Measurements from ENCODE around the gene NUP153.

The NUP153 gene

DNA sequence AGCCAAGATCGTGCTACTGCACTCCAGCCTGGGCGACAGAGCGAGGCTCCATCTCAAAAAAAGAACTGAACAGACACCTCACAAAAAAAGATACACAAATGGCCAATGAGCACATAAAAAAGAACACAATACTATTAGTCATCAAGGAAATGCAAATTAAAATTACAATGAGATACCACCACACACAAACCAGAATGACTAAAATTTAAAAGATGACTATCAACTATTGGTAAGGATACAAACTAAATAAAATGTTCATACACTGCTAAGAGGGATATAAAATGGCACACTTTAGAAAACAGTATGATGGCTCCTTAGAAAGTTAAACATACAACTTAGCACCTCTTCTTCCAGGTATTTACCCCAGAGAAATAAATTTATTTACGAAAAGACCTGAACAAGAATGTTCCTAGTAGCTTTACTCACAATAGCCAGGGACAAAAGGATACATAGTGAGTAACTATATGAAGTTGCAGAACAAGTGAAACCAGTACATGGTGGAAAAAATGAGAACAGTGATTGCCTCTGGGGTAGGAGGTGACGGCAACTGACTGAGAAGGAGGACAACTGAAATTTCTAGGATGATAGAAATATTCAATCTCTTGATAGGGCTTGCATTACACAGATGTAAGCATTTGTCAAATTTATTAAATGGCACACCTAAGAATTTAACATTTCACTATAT lies 53.4 kb downstream of the NUP153 start:
- no peak for DNase-seq
- Histone ChIP-seq H3K18ac (ENCODE audit: low read depth in 1 of 2, low read length in 2 of 2) (no peak overlapping the region), H3K14ac (ENCODE audit: low read length in 2 of 2) (no peak overlapping the region), H3K79me1 (replicated peaks; ENCODE audit: low read length, poor library complexity, severe bottlenecking) (peaks cover 26% of the 10 kb centered on the region), H3K23ac (ENCODE audit: low read length in 2 of 2) (no peak overlapping the region), H3K9ac (ENCODE audit: low read length) (no peak overlapping the region), H3K27ac (ENCODE audit: low read length, poor library complexity, severe bottlenecking) (no peak overlapping the region), H3K27me3 (ENCODE audit: control insufficient read depth in 1 of 2, insufficient read depth in 1 of 2, low read length in 2 of 2) (no peaks in the 10 kb centered on the region), H2BK120ac (ENCODE audit: low read depth, low read length) (no peak overlapping the region), H4K8ac (ENCODE audit: low read length) (no peak overlapping the region), H3K4me1 (ENCODE audit: control insufficient read depth, insufficient read depth, low read depth, low read length) (no peaks in the 10 kb centered on the region), H3K4ac (ENCODE audit: low read depth in 1 of 2, low read length in 2 of 2) (no peak overlapping the region), H2BK12ac (ENCODE audit: low read length in 2 of 2) (no peak overlapping the region), H3K36me3 (ENCODE audit: control insufficient read depth in 1 of 2, insufficient read depth in 2 of 2, low read depth in 1 of 2, low read length in 2 of 2) (peaks cover 16 to 76% of the 10 kb centered on the region in 2 experiments), H2AFZ (ENCODE audit: low read depth, low read length) (no peak overlapping the region), H2AK5ac (ENCODE audit: low read length, severe bottlenecking) (no peak overlapping the region), H2BK5ac (ENCODE audit: low read depth, low read length, poor library complexity, severe bottlenecking) (no peak overlapping the region), H3K4me3 (ENCODE audit: insufficient read depth in 1 of 2, low read depth in 1 of 2, low read length in 2 of 2) (no peak overlapping the region), H4K91ac (ENCODE audit: low read length) (no peak overlapping the region), H3K9me3 (ENCODE audit: control insufficient read depth, low read length) (no peaks in the 10 kb centered on the region), H3K4me2 (ENCODE audit: low read length, poor library complexity, severe bottlenecking) (no peak overlapping the region), H2BK15ac (ENCODE audit: low read depth, poor library complexity, severe bottlenecking) (no peak overlapping the region)
- WGBS: 67% methylated on average over 3 of the region's 5 CpGs

GRCh38 chr6:17650656-17651309 lies 55.9 kb downstream of the NUP153 start:
- H2AFZ ChIP-seq (ENCODE audit: low read depth, low read length): no peak overlapping the region
- H2BK120ac ChIP-seq (ENCODE audit: low read depth, low read length): no peak overlapping the region
- H3K27ac ChIP-seq (ENCODE audit: low read length, poor library complexity, severe bottlenecking): no peak overlapping the region
- no peaks in the 10 kb centered on the region for H3K27me3 ChIP-seq (ENCODE audit: control insufficient read depth in 1 of 2, insufficient read depth in 1 of 2, low read length in 2 of 2)
- no peak overlapping the region for H3K23ac ChIP-seq (ENCODE audit: low read length in 2 of 2)
- no peaks in the 10 kb centered on the region for H3K9me3 ChIP-seq (ENCODE audit: control insufficient read depth, low read length)
- no peak overlapping the region for H4K91ac ChIP-seq (ENCODE audit: low read length)
- H3K9ac ChIP-seq (ENCODE audit: low read length): no peak overlapping the region
- H3K4me1 ChIP-seq (ENCODE audit: control insufficient read depth, insufficient read depth, low read depth, low read length): no peaks in the 10 kb centered on the region
- peaks cover 20 to 76% of the 10 kb centered on the region in 2 experiments for H3K36me3 ChIP-seq (ENCODE audit: control insufficient read depth in 1 of 2, insufficient read depth in 2 of 2, low read depth in 1 of 2, low read length in 2 of 2)
- H3K4ac ChIP-seq (ENCODE audit: low read depth in 1 of 2, low read length in 2 of 2): no peak overlapping the region
- no peak overlapping the region for H2BK15ac ChIP-seq (ENCODE audit: low read depth, poor library complexity, severe bottlenecking)
- H2BK5ac ChIP-seq (ENCODE audit: low read depth, low read length, poor library complexity, severe bottlenecking): no peak overlapping the region
- no peak overlapping the region for H3K18ac ChIP-seq (ENCODE audit: low read depth in 1 of 2, low read length in 2 of 2)
- DNase-seq: no peak
- H3K79me1 ChIP-seq (replicated peaks; ENCODE audit: low read length, poor library complexity, severe bottlenecking): peaks cover 17% of the 10 kb centered on the region
- H4K8ac ChIP-seq (ENCODE audit: low read length): no peak overlapping the region
- H2BK12ac ChIP-seq (ENCODE audit: low read length in 2 of 2): no peak overlapping the region
- no peak overlapping the region for H3K4me3 ChIP-seq (ENCODE audit: insufficient read depth in 1 of 2, low read depth in 1 of 2, low read length in 2 of 2)
- H2AK5ac ChIP-seq (ENCODE audit: low read length, severe bottlenecking): no peak overlapping the region
- no peak overlapping the region for H3K14ac ChIP-seq (ENCODE audit: low read length in 2 of 2)
- no peak overlapping the region for H3K4me2 ChIP-seq (ENCODE audit: low read length, poor library complexity, severe bottlenecking)
- 100% methylated on average over 2 of the region's 3 CpGs for WGBS

DNA sequence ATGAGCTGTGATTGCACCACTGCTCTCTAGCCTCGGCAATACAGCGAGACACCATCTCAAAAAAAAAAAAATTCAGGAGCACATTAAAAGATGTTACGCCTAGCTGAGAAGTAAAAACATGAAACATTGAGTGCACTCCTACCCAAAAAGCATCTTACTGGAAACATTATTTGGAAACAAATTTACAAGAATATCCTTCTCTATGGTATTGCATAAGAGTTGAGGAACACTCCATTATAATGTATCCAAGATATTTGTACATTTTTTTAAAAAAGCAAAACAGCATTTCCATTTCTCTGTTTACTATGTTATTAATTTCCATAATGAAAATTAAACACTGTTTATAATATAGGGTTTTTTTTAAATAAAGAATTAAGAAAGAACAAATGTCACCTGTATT lies 58.0 kb downstream of the NUP153 start:
- H3K14ac ChIP-seq (ENCODE audit: low read length in 2 of 2): no peak overlapping the region
- H4K8ac ChIP-seq (ENCODE audit: low read length): no peak overlapping the region
- H3K18ac ChIP-seq (ENCODE audit: low read depth in 1 of 2, low read length in 2 of 2): no peak overlapping the region
- peaks cover 28 to 85% of the 10 kb centered on the region in 2 experiments for H3K36me3 ChIP-seq (ENCODE audit: control insufficient read depth in 1 of 2, insufficient read depth in 2 of 2, low read depth in 1 of 2, low read length in 2 of 2)
- H3K23ac ChIP-seq (ENCODE audit: low read length in 2 of 2): no peak overlapping the region
- no peaks in the 10 kb centered on the region for H3K9me3 ChIP-seq (ENCODE audit: control insufficient read depth, low read length)
- no peak overlapping the region for H3K9ac ChIP-seq (ENCODE audit: low read length)
- no peak overlapping the region for H2BK15ac ChIP-seq (ENCODE audit: low read depth, poor library complexity, severe bottlenecking)
- no peak overlapping the region for H4K91ac ChIP-seq (ENCODE audit: low read length)
- no peak overlapping the region for H2BK5ac ChIP-seq (ENCODE audit: low read depth, low read length, poor library complexity, severe bottlenecking)
- H3K27ac ChIP-seq (ENCODE audit: low read length, poor library complexity, severe bottlenecking): no peak overlapping the region
- H2BK120ac ChIP-seq (ENCODE audit: low read depth, low read length): no peak overlapping the region
- H3K27me3 ChIP-seq (ENCODE audit: control insufficient read depth in 1 of 2, insufficient read depth in 1 of 2, low read length in 2 of 2): no peaks in the 10 kb centered on the region
- H2AFZ ChIP-seq (ENCODE audit: low read depth, low read length): no peak overlapping the region
- WGBS: 100% methylated on average over 3 of the region's 3 CpGs
- no peak for DNase-seq
- no peak overlapping the region for H3K4me3 ChIP-seq (ENCODE audit: insufficient read depth in 1 of 2, low read depth in 1 of 2, low read length in 2 of 2)
- no peak overlapping the region for H2BK12ac ChIP-seq (ENCODE audit: low read length in 2 of 2)
- no peak overlapping the region for H2AK5ac ChIP-seq (ENCODE audit: low read length, severe bottlenecking)
- H3K4me1 ChIP-seq (ENCODE audit: control insufficient read depth, insufficient read depth, low read depth, low read length): no peaks in the 10 kb centered on the region
- H3K4me2 ChIP-seq (ENCODE audit: low read length, poor library complexity, severe bottlenecking): no peak overlapping the region
- peaks cover 16% of the 10 kb centered on the region for H3K79me1 ChIP-seq (replicated peaks; ENCODE audit: low read length, poor library complexity, severe bottlenecking)
- no peak overlapping the region for H3K4ac ChIP-seq (ENCODE audit: low read depth in 1 of 2, low read length in 2 of 2)

- DNase-seq: peak; percentile 24
- H4K8ac ChIP-seq (ENCODE audit: low read length): no peak overlapping the region
- H3K4me1 ChIP-seq (ENCODE audit: control insufficient read depth, insufficient read depth, low read depth, low read length): no peaks in the 10 kb centered on the region
- no peak overlapping the region for H3K27ac ChIP-seq (ENCODE audit: low read length, poor library complexity, severe bottlenecking)
- no peak overlapping the region for H3K14ac ChIP-seq (ENCODE audit: low read length in 2 of 2)
- no peak overlapping the region for H2AFZ ChIP-seq (ENCODE audit: low read depth, low read length)
- no peak overlapping the region for H3K9ac ChIP-seq (ENCODE audit: low read length)
- H3K36me3 ChIP-seq (ENCODE audit: control insufficient read depth in 1 of 2, insufficient read depth in 2 of 2, low read depth in 1 of 2, low read length in 2 of 2): peaks cover 24 to 84% of the 10 kb centered on the region in 2 experiments
- H3K9me3 ChIP-seq (ENCODE audit: control insufficient read depth, low read length): no peaks in the 10 kb centered on the region
- no peak overlapping the region for H4K91ac ChIP-seq (ENCODE audit: low read length)
- H3K4ac ChIP-seq (ENCODE audit: low read depth in 1 of 2, low read length in 2 of 2): no peak overlapping the region
- no peak overlapping the region for H2BK12ac ChIP-seq (ENCODE audit: low read length in 2 of 2)
- H2BK15ac ChIP-seq (ENCODE audit: low read depth, poor library complexity, severe bottlenecking): no peak overlapping the region
- H3K4me2 ChIP-seq (ENCODE audit: low read length, poor library complexity, severe bottlenecking): no peak overlapping the region
- H2BK5ac ChIP-seq (ENCODE audit: low read depth, low read length, poor library complexity, severe bottlenecking): no peak overlapping the region
- no peak overlapping the region for H2AK5ac ChIP-seq (ENCODE audit: low read length, severe bottlenecking)
- H3K4me3 ChIP-seq (ENCODE audit: insufficient read depth in 1 of 2, low read depth in 1 of 2, low read length in 2 of 2): no peak overlapping the region
- H3K23ac ChIP-seq (ENCODE audit: low read length in 2 of 2): no peak overlapping the region
- no peak overlapping the region for H3K18ac ChIP-seq (ENCODE audit: low read depth in 1 of 2, low read length in 2 of 2)
- H3K27me3 ChIP-seq (ENCODE audit: control insufficient read depth in 1 of 2, insufficient read depth in 1 of 2, low read length in 2 of 2): no peaks in the 10 kb centered on the region
- WGBS: 99% methylated on average over 3 of the region's 3 CpGs
- H2BK120ac ChIP-seq (ENCODE audit: low read depth, low read length): no peak overlapping the region
- peaks cover 16% of the 10 kb centered on the region for H3K79me1 ChIP-seq (replicated peaks; ENCODE audit: low read length, poor library complexity, severe bottlenecking)
Measured at GRCh38 chr6:17640477-17640917, 66.2 kb downstream of the NUP153 start.

All from mesenchymal stem cell (in vitro differentiated cells and primary cell).